AG10803 (cell line): Measurements from ENCODE around the gene PABPC3.

Experiments
- DNase-seq: peaks from one replicate; pipeline ENCODE4 v3.0.0; 2010; ENCODE audit warnings: low read depth
- H3K4me3 ChIP-seq: 2 replicates; pipeline ENCODE4 v1.5.1; 2011; ENCODE audit warnings: mild to moderate bottlenecking, low read length, control low read depth
- TF ChIP-seq, protein P1 (sequence below): conservative IDR thresholded peaks from 2 replicates; pipeline ENCODE4 v1.5.1; 2011; ENCODE audit warnings: mild to moderate bottlenecking, low read length, control low read depth, inconsistent platforms

PABPC3 gene

DNA sequence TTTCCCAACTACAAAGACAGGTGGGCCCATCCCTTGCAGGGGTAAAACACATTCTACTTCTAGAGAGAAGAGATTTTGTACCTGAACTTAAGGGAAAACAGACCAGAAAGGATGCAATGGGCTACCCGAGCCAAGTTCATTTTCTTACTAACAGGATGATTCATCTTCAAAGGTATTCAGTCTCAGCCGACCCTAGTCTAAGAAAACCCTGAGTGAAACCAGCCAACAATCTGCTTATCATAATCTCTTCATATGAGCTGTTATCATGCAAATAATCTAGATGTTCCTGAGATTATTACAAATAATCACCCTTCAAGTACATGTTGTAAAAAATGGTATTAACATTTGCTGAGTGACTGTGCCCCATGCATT lies 15.6 kb downstream of the PABPC3 start:
- TF ChIP-seq, protein P1, sequence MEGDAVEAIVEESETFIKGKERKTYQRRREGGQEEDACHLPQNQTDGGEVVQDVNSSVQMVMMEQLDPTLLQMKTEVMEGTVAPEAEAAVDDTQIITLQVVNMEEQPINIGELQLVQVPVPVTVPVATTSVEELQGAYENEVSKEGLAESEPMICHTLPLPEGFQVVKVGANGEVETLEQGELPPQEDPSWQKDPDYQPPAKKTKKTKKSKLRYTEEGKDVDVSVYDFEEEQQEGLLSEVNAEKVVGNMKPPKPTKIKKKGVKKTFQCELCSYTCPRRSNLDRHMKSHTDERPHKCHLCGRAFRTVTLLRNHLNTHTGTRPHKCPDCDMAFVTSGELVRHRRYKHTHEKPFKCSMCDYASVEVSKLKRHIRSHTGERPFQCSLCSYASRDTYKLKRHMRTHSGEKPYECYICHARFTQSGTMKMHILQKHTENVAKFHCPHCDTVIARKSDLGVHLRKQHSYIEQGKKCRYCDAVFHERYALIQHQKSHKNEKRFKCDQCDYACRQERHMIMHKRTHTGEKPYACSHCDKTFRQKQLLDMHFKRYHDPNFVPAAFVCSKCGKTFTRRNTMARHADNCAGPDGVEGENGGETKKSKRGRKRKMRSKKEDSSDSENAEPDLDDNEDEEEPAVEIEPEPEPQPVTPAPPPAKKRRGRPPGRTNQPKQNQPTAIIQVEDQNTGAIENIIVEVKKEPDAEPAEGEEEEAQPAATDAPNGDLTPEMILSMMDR = no peak
- H3K4me3 ChIP-seq = no peak overlapping the region
- DNase-seq = no peak

- TF ChIP-seq, protein P1 = no peak
- H3K4me3 ChIP-seq = no peak overlapping the region
- no peak for DNase-seq
These were observed 16.8 kb downstream of the PABPC3 start for GRCh38 chr13:25112695-25113255.

- peak; percentile 68 for DNase-seq
- TF ChIP-seq, protein P1 = peak; percentile 94
- H3K4me3 ChIP-seq = no peak overlapping the region
These were observed 18.3 kb downstream of the PABPC3 start for GRCh38 chr13:25114220-25114619.

GRCh38 chr13:25116044-25116443 lies 20.1 kb downstream of the PABPC3 start:
- TF ChIP-seq, protein P1 = no peak
- DNase-seq = no peak
- H3K4me3 ChIP-seq = no peak overlapping the region

DNA sequence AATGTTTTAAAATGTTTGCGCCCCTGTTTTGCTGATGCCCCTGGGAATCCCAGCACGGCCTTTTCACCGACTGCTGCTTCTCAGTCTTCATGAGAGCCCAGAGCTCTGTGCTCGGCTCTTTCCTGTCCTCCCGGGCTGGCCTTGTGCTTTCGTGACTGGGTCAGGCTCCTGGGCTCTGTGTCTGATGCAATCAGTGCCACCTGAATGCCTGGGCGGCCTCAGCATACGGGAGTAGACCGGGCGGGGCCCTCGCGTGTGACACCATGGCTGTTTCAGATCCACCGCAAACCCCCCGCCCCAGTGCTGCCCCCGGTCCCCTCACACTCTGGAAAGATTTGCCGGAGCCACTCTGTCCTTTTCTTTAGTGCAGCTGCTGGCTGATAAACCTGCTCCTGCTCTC lies 21.4 kb downstream of the PABPC3 start:
- TF ChIP-seq, protein P1 = no peak
- H3K4me3 ChIP-seq = no peak overlapping the region
- no peak for DNase-seq

GRCh38 chr13:25118378-25118905 lies 22.5 kb downstream of the PABPC3 start:
- H3K4me3 ChIP-seq = no peak overlapping the region
- DNase-seq = no peak

DNA sequence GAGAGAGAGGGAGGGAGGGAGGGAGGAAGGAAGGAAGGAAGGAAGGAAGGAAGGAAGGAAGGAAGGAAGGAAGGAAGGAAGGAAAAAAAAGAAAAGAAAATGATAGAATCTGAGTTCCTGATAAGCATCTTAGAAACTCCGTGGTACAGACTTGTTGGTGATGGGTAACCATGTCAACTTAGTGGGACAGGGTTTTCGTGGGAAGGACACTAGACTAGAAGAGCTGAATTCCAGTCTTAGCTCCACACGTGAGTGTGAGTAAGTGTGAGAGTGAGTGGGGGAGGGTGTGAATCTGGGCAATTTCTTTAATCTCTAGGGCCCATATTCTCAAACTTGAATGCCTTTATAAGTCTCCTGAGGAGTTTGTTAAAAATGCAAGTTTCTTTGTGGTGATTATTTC lies 35.0 kb downstream of the PABPC3 start:
- no peak overlapping the region for H3K4me3 ChIP-seq
- DNase-seq = no peak
- TF ChIP-seq, protein P1 = no peak

More at GRCh38 chr13:25118378-25118905, 22.5 kb downstream of the PABPC3 start:
- TF ChIP-seq, protein P1 = no peak
